K562 (cell line): ENCODE data around the gene GAD1. TPM values are rescaled to one million over a fixed set of nuclear protein-coding genes. Genes with fewer than 3 reads are reported as not detected.

Source experiments
- ATAC-seq: fragments of 200-7000 bp; cut with Tn5 transposase; 3 replicates; pipeline ENCODE4 v1.9.1; 2020; ENCODE audit warnings: moderate library complexity
- BruUV-seq: library from RNA; stranded (reverse); fragments of 400-500 nt; replicated peaks from 2 replicates; lab custom pipeline; 2021; lab: Mats Ljungman, UMichigan
- CTCF ChIA-PET: fragments of 300-600 bp; formaldehyde crosslinking; extraction: SDS; loops from one replicate; lab custom pipeline; 2021; ENCODE audit warnings: low intra/inter-chr PET ratio; lab: Yijun Ruan, JAX
- POLR2A ChIA-PET: fragments of 300-600, 350-650 bp; sonication (Branson Sonifier 250); formaldehyde crosslinking; extraction: SDS; loops from one replicate; lab custom pipeline; 2021; ENCODE audit warnings: antibody characterized with exemption, inconsistent platforms; lab: Yijun Ruan, JAX
- DNase-seq, 4 experiments: peaks; one replicate each; pipeline versions ENCODE4 v3.0.0 to v3.0.0-alpha.2; 2011 to 2018; ENCODE audit warnings: low spot score in 3 of 4, mixed read lengths in 3 of 4; ENCODE audit errors: extremely low read depth in 1 of 4
- FAIRE-seq: peaks from 2 replicates; lab custom pipeline; 2011; peaks lifted over from hg19 to GRCh38; lab: Jason Lieb, UNC
- H2AFZ ChIP-seq: 2 replicates; pipeline ENCODE4 v1.6.0; 2011; ENCODE audit warnings: low read depth, low read length, control low read depth, inconsistent platforms
- H3K27ac ChIP-seq: fragments of 200-600 bp; 3 replicates; pipeline ENCODE4 v1.8.0; 2011; ENCODE audit warnings: low read depth, mild to moderate bottlenecking, control low read depth, inconsistent platforms, low read length, moderate library complexity, mixed read lengths; ENCODE audit errors: extremely low read depth
- H3K27me3 ChIP-seq, 2 experiments: fragments of 300-600 bp in 1 of 2; 2 replicates in 1 of 2; 3 replicates in 1 of 2; pipeline versions ENCODE4 v1.6.0 to v1.8.0; 2011; ENCODE audit warnings: inconsistent platforms in 2 of 2, low read length in 2 of 2, mild to moderate bottlenecking in 1 of 2, mixed read lengths in 1 of 2, moderate library complexity in 1 of 2; ENCODE audit not compliant: control insufficient read depth in 2 of 2, insufficient read depth in 2 of 2
- H3K36me3 ChIP-seq: fragments of 300-600 bp; 3 replicates; pipeline ENCODE4 v1.8.0; 2011; ENCODE audit warnings: mild to moderate bottlenecking, low read length, inconsistent platforms; ENCODE audit not compliant: control insufficient read depth, insufficient read depth
- H3K4me1 ChIP-seq, 2 experiments: fragments of 200-600 bp in 1 of 2; replicated peaks in 1 of 2; 2 replicates in 1 of 2; 3 replicates in 1 of 2; pipeline versions ENCODE4 v1.5.1 to v1.8.0; 2011; ENCODE audit warnings: inconsistent platforms in 2 of 2, low read length in 2 of 2, mild to moderate bottlenecking in 1 of 2, mixed read lengths in 1 of 2, moderate library complexity in 1 of 2; ENCODE audit not compliant: control insufficient read depth in 2 of 2, insufficient read depth in 2 of 2
- H3K4me2 ChIP-seq: 2 replicates; pipeline ENCODE4 v1.6.1; 2011; ENCODE audit warnings: low read length, control low read depth, inconsistent platforms, mixed read lengths; ENCODE audit not compliant: insufficient read depth
- H3K4me3 ChIP-seq: fragments of 200-600 bp; sonication (generic), shearing (Covaris generic); 2 replicates; pipeline ENCODE4 v1.5.1; 2016; ENCODE audit warnings: control low read depth, inconsistent platforms
- H3K79me2 ChIP-seq: fragments of 200-600 bp; 3 replicates; pipeline ENCODE4 v1.8.0; 2011; ENCODE audit warnings: low read length, inconsistent platforms; ENCODE audit not compliant: control insufficient read depth, insufficient read depth
- H3K9ac ChIP-seq, 2 experiments: 2 replicates each; pipeline versions ENCODE4 v1.6.0 to v1.6.1; 2011; ENCODE audit warnings: low read depth in 2 of 2, low read length in 2 of 2, control low read depth in 1 of 2, inconsistent platforms in 1 of 2, mild to moderate bottlenecking in 1 of 2, mixed read lengths in 1 of 2; ENCODE audit not compliant: insufficient read depth in 1 of 2
- H3K9me1 ChIP-seq: one replicate; pipeline ENCODE4 v1.6.0; 2011; ENCODE audit warnings: inconsistent platforms, mild to moderate bottlenecking, low read length, moderate library complexity; ENCODE audit not compliant: control insufficient read depth, insufficient read depth
- H3K9me3 ChIP-seq: replicated peaks from 2 replicates; pipeline ENCODE4 v1.5.1; 2011; ENCODE audit warnings: low read depth, low read length, inconsistent platforms; ENCODE audit not compliant: control insufficient read depth, insufficient read depth
- H4K20me1 ChIP-seq: replicated peaks from 2 replicates; pipeline ENCODE4 v1.6.1; 2011; ENCODE audit warnings: low read length, inconsistent platforms, mixed read lengths; ENCODE audit not compliant: control insufficient read depth, insufficient read depth
- CBFA2T3 ChIP-seq: fragments of 450-650 bp; IDR thresholded peaks from 2 replicates; pipeline ENCODE4 v1.6.1; 2017
- CCAR2 ChIP-seq: fragments of 200-400 bp; formaldehyde crosslinking; IDR thresholded peaks from 2 replicates; pipeline ENCODE4 v1.6.1; 2017; ENCODE audit warnings: mild to moderate bottlenecking, low read depth, low read length
- CHAMP1 ChIP-seq: fragments of 450-650 bp; IDR thresholded peaks from 2 replicates; pipeline ENCODE4 v1.6.1; 2016; ENCODE audit warnings: mild to moderate bottlenecking
- ELF1 ChIP-seq: fragments of 200-800 bp; sonication (Bioruptor generic); IDR thresholded peaks from 2 replicates; pipeline ENCODE4 v1.6.1; 2016; ENCODE audit warnings: missing genetic modification characterization, missing compliant biosample characterization
- GATA2 ChIP-seq: sonication (generic); formaldehyde crosslinking; IDR thresholded peaks from 2 replicates; pipeline ENCODE4 v1.4.0; 2020; ENCODE audit warnings: mild to moderate bottlenecking, missing genetic modification reagents
- KAT7 ChIP-seq: sonication (generic); formaldehyde crosslinking; IDR thresholded peaks from 2 replicates; pipeline ENCODE4 v1.8.0; 2022; ENCODE audit warnings: missing genetic modification reagents, mild to moderate bottlenecking, borderline replicate concordance
- LARP7 ChIP-seq: fragments of 450-650 bp; IDR thresholded peaks from 2 replicates; pipeline ENCODE4 v1.6.1; 2016
- MBD1 ChIP-seq: fragments of 250-450 bp; sonication (Bioruptor Pico); IDR thresholded peaks from 2 replicates; pipeline ENCODE4 v1.8.0; 2022; ENCODE audit warnings: inconsistent platforms
- NFE2 ChIP-seq: IDR thresholded peaks from 2 replicates; pipeline ENCODE4 v1.6.1; 2014; ENCODE audit warnings: antibody characterized with exemption, low read depth
- RHOXF2B ChIP-seq: fragments of 250-450 bp; sonication (Bioruptor Pico); conservative IDR thresholded peaks from 2 replicates; pipeline ENCODE4 v1.5.1; 2021
- SMAD1 ChIP-seq: fragments of 150-350 bp; IDR thresholded peaks from 2 replicates; pipeline ENCODE4 v1.6.1; 2014; ENCODE audit warnings: low read length, low read depth; ENCODE audit not compliant: partially characterized antibody
- SOX6 ChIP-seq: fragments of 450-650 bp; IDR thresholded peaks from 2 replicates; pipeline ENCODE4 v1.6.1; 2014; ENCODE audit warnings: mild to moderate bottlenecking
- SPI1 ChIP-seq: IDR thresholded peaks from 2 replicates; pipeline ENCODE4 v1.6.1; 2011; ENCODE audit warnings: low read depth, low read length, control low read depth, borderline replicate concordance
- TAF15 ChIP-seq: fragments of 200-400 bp; formaldehyde crosslinking; IDR thresholded peaks from 2 replicates; pipeline ENCODE4 v1.6.1; 2017; ENCODE audit warnings: mild to moderate bottlenecking, low read depth, low read length, moderate library complexity
- ZNF212 ChIP-seq: fragments of 450-650 bp; formaldehyde crosslinking; IDR thresholded peaks from 2 replicates; pipeline ENCODE4 v1.4.0; 2020; ENCODE audit warnings: mild to moderate bottlenecking
- ZNF589 ChIP-seq: fragments of 200-800 bp; sonication (Bioruptor generic); IDR thresholded peaks from 2 replicates; pipeline ENCODE4 v1.6.1; 2016; ENCODE audit warnings: low read depth, missing genetic modification characterization, missing compliant biosample characterization
- WGBS: fragments of 100-300 bp; shearing (Covaris generic); methylation state at CpG from one replicate; pipeline ENCODE4 v1.1.6; 2016; ENCODE audit warnings: low coverage, mixed read lengths; ENCODE audit not compliant: insufficient coverage; ENCODE audit errors: missing lambda C conversion rate; 5-methylcytosine and 5-hydroxymethylcytosine counted together
- in situ Hi-C: fragments of 300-500 bp; cut with MboI; formaldehyde crosslinking; loops from 4 replicates; pipeline ENCODE4 v1.15.0; 2018; ENCODE audit warnings: inconsistent platforms, mixed read lengths
- intact Hi-C: fragments of 100-400 bp; cut with micrococcal nuclease; formaldehyde crosslinking; loops from 2 replicates; pipeline ENCODE4 v1.14.2; 2022
- polyA plus RNA-seq, 8 experiments: library from polyadenylated mRNA; depleted of rRNA in 4 of 8; stranded (reverse) in 5 of 8; unstranded in 3 of 8; fragments of >200 nt; fragmentation: Nextera tagmentation in 2 of 8; fragmentation: Illumina TruSeq in 1 of 8; extraction: Ambion mirVana in 2 of 8; extraction: Trizol in 1 of 8; gene quantifications; 2 replicates each; pipeline versions ENCODE4 v1.2.1 to v1.2.3, GENCODE V29; 2011 to 2014; ENCODE audit warnings: inconsistent platforms in 1 of 8, missing spikeins in 1 of 8
- total RNA-seq, 7 experiments: library from RNA; depleted of rRNA in 6 of 7; stranded (reverse); fragments of >200 nt in 6 of 7; fragmentation: Illumina TruSeq in 2 of 7; extraction: Trizol in 2 of 7; gene quantifications; 2 replicates each; pipeline versions ENCODE4 v1.2.1 to v1.2.3, GENCODE V29; 2011 to 2021; ENCODE audit warnings: low replicate concordance in 1 of 7
- TF ChIP-seq, protein P1 (sequence below), 2 experiments: fragments of 200-800 bp in 1 of 2; sonication (Bioruptor generic) in 1 of 2; sonication (generic) in 1 of 2; formaldehyde crosslinking in 1 of 2; IDR thresholded peaks in 1 of 2; conservative IDR thresholded peaks in 1 of 2; 2 replicates each; pipeline versions ENCODE4 v1.5.0 to v1.6.1; 2016 to 2020; ENCODE audit warnings: missing compliant biosample characterization in 1 of 2, missing genetic modification characterization in 1 of 2, missing genetic modification reagents in 1 of 2
- TF ChIP-seq, protein P2 (sequence below): fragments of 250-450 bp; sonication (Bioruptor Pico); IDR thresholded peaks from 2 replicates; pipeline ENCODE4 v1.5.0; 2021

The GAD1 gene
- total and polyA plus RNA-seq, 9 of the 15 experiments (the other 6 are each of a cell fraction or from before 2014, with no cell fraction given), result 2.7 to 29.1 (median 15.7) TPM

DNA sequence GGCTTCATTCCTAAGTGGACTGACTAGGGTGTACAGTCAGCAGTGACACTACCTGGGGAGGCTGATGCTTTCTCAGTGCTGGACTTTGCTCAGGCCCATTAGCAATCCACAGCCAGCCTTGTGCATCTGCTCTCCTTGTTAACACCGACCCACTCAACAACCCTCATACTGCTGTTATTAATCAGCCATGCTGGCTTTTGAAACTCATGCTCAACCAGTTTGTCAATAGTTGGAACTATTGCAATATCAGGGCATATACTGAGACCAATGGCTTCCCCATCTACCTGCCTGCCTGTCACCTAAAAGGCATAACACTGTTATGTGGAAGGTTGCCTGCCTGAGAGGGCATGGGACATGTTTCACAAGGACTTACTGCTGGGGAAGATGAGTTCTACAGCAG, 39.4 kb downstream of the GAD1 start:
- no peak for DNase-seq
- no peaks in the 10 kb centered on the region for H3K4me1 ChIP-seq
- no peaks in the 10 kb centered on the region for H3K9me3 ChIP-seq
- no peak overlapping the region for H3K4me2 ChIP-seq
- CTCF ChIA-PET, result no interaction called here
- no peak for ATAC-seq
- H3K27ac ChIP-seq, result no peak overlapping the region
- POLR2A ChIA-PET, result interaction anchor here (0.7 kb wide), 1 partner anchor 11 kb away, joined by 3 read pairs; no protein-coding TSS in a partner anchor
- no peaks in the 10 kb centered on the region; a peak in 1 of 5 replicates for H3K27me3 ChIP-seq
- FAIRE-seq, result no peak
- no peaks in the 10 kb centered on the region for H3K79me2 ChIP-seq
- no peak overlapping the region for H3K4me3 ChIP-seq
- no peak overlapping the region for H3K9ac ChIP-seq
- BruUV-seq, result no TSS peak
- H4K20me1 ChIP-seq, result no peaks in the 10 kb centered on the region
- no peaks in the 10 kb centered on the region for H3K9me1 ChIP-seq
- intact Hi-C loops, result no loop called here
- no peaks in the 10 kb centered on the region for H3K36me3 ChIP-seq
- in situ Hi-C loops, result no loop called here
- no peak overlapping the region for H2AFZ ChIP-seq
- 27% methylated on average over 1 of the region's 1 CpG for WGBS
- TF ChIP-seq GATA2 (CRISPR knock-in tag) (no peak), SMAD1 (no peak), NFE2 (no peak), ELF1 (tag) (no peak), LARP7 (no peak), CHAMP1 (no peak), ZNF589 (CRISPR knock-in tag) (no peak), CCAR2 (no peak), RHOXF2B (no peak), CBFA2T3 (no peak), SPI1 (no peak), TAF15 (no peak), KAT7 (CRISPR knock-in tag) (no peak), SOX6 (no peak), MBD1 (CRISPR knock-in tag) (no peak), ZNF212 (CRISPR knock-in tag) (no peak)
- TF ChIP-seq, protein P1, sequence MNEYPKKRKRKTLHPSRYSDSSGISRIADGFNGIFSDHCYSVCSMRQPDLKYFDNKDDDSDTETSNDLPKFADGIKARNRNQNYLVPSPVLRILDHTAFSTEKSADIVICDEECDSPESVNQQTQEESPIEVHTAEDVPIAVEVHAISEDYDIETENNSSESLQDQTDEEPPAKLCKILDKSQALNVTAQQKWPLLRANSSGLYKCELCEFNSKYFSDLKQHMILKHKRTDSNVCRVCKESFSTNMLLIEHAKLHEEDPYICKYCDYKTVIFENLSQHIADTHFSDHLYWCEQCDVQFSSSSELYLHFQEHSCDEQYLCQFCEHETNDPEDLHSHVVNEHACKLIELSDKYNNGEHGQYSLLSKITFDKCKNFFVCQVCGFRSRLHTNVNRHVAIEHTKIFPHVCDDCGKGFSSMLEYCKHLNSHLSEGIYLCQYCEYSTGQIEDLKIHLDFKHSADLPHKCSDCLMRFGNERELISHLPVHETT (CRISPR knock-in tag; conservative IDR thresholded peaks at IDR 0.05 in 1 of 2, IDR thresholded peaks at IDR 0.05 in 1 of 2), result no peak
- TF ChIP-seq, protein P2, sequence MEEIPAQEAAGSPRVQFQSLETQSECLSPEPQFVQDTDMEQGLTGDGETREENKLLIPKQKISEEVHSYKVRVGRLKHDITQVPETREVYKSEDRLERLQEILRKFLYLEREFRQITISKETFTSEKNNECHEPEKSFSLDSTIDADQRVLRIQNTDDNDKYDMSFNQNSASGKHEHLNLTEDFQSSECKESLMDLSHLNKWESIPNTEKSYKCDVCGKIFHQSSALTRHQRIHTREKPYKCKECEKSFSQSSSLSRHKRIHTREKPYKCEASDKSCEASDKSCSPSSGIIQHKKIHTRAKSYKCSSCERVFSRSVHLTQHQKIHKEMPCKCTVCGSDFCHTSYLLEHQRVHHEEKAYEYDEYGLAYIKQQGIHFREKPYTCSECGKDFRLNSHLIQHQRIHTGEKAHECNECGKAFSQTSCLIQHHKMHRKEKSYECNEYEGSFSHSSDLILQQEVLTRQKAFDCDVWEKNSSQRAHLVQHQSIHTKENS (CRISPR knock-in tag), result no peak
